Effector memory CD4-positive, alpha-beta T cell (primary cell): ENCODE results near the gene WDR81.
A peak's percentile ranks its signal among the peaks of the same experiment; 100 is the strongest.
"Not testable (repeated sequence)": the region's sequence is repeated elsewhere in the genome, so short reads cannot be mapped to it uniquely, and the experiment has no call there.

ENCODE experiments used
- DNase-seq, 3 donors: peaks; one replicate each; pipeline ENCODE4 v3.0.0-alpha.2; 2020
- H3K27ac ChIP-seq: 2 replicates; pipeline ENCODE4 v1.7.0; 2013; ENCODE audit warnings: mild to moderate bottlenecking, low read length, moderate library complexity; ENCODE audit not compliant: insufficient read depth, poor library complexity, severe bottlenecking
- H3K27me3 ChIP-seq: replicated peaks from 2 replicates; pipeline ENCODE4 v1.7.0; 2013; ENCODE audit warnings: mild to moderate bottlenecking, low read length; ENCODE audit not compliant: insufficient read depth, control insufficient read depth, poor library complexity, severe bottlenecking
- H3K36me3 ChIP-seq: 2 replicates; pipeline ENCODE4 v1.7.0; 2013; ENCODE audit warnings: mild to moderate bottlenecking, low read length, moderate library complexity; ENCODE audit not compliant: control insufficient read depth, insufficient read depth
- H3K4me1 ChIP-seq: 2 replicates; pipeline ENCODE4 v1.7.0; 2013; ENCODE audit warnings: low read length, mild to moderate bottlenecking; ENCODE audit not compliant: control insufficient read depth, insufficient read depth, poor library complexity, severe bottlenecking
- H3K4me3 ChIP-seq: 2 replicates; pipeline ENCODE4 v1.7.0; 2013; ENCODE audit warnings: low read length, low read depth, mild to moderate bottlenecking; ENCODE audit not compliant: insufficient read depth, poor library complexity, severe bottlenecking
- H3K9me3 ChIP-seq: 2 replicates; pipeline ENCODE4 v1.7.0; 2013; ENCODE audit warnings: mild to moderate bottlenecking, low read length, moderate library complexity; ENCODE audit not compliant: control insufficient read depth

Gene WDR81

GRCh38 chr17:1699891-1700290 is 24.6 kb upstream of the WDR81 start:
- H3K4me1 ChIP-seq, H3K4me3 ChIP-seq, H3K36me3 ChIP-seq, H3K27me3 ChIP-seq, H3K27ac ChIP-seq, DNase-seq, H3K9me3 ChIP-seq: not testable (repeated sequence)

- no peak for DNase-seq
- Histone ChIP-seq H3K27ac (no peak overlapping the region), H3K9me3 (no peaks in the 10 kb centered on the region), H3K4me3 (no peak overlapping the region), H3K27me3 (no peaks in the 10 kb centered on the region), H3K36me3 (no peaks in the 10 kb centered on the region), H3K4me1 (peaks cover 5% of the 10 kb centered on the region)
These were observed 21.4 kb upstream of the WDR81 start for GRCh38 chr17:1703063-1703462.

- H3K27ac ChIP-seq, result no peak overlapping the region
- no peaks in the 10 kb centered on the region for H3K36me3 ChIP-seq
- peaks cover 5% of the 10 kb centered on the region for H3K4me1 ChIP-seq
- H3K9me3 ChIP-seq, result no peaks in the 10 kb centered on the region
- no peak for DNase-seq
- no peak overlapping the region for H3K4me3 ChIP-seq
- H3K27me3 ChIP-seq, result no peaks in the 10 kb centered on the region
These were observed 19.5 kb upstream of the WDR81 start for GRCh38 chr17:1705004-1705403.

GRCh38 chr17:1707107-1707506 is 17.4 kb upstream of the WDR81 start:
- Histone ChIP-seq H3K9me3 (no peaks in the 10 kb centered on the region), H3K4me1 (peaks cover 15% of the 10 kb centered on the region), H3K36me3 (no peaks in the 10 kb centered on the region), H3K27ac (peak overlapping the region; percentile 29), H3K27me3 (no peaks in the 10 kb centered on the region), H3K4me3 (no peak overlapping the region)
- DNase-seq, result peak in 2 of 3 donors; percentile 35 to 52

GRCh38 chr17:1708791-1709346 is 15.6 kb upstream of the WDR81 start:
- H3K27ac ChIP-seq, H3K27me3 ChIP-seq, H3K36me3 ChIP-seq, H3K9me3 ChIP-seq, H3K4me3 ChIP-seq, DNase-seq: not testable (repeated sequence)
- peaks cover 15% of the 10 kb centered on the region for H3K4me1 ChIP-seq

- H3K27me3 ChIP-seq, result no peaks in the 10 kb centered on the region
- no peak overlapping the region for H3K27ac ChIP-seq
- DNase-seq, result no peak
- H3K4me3 ChIP-seq, result peak overlapping the region; percentile 74
- no peaks in the 10 kb centered on the region for H3K36me3 ChIP-seq
- H3K9me3 ChIP-seq, result no peaks in the 10 kb centered on the region
- H3K4me1 ChIP-seq, result peaks cover 15% of the 10 kb centered on the region
These were observed 15.0 kb upstream of the WDR81 start for GRCh38 chr17:1709403-1709951.

- Histone ChIP-seq H3K4me1 (peaks cover 21% of the 10 kb centered on the region), H3K27ac (peak within 1 kb of the TSS; percentile 34), H3K36me3 (no peaks in the 10 kb centered on the region), H3K4me3 (peak within 1 kb of the TSS; percentile 74), H3K9me3 (no peaks in the 10 kb centered on the region), H3K27me3 (no peaks in the 10 kb centered on the region)
- no peak for DNase-seq
These were observed 14.3 kb upstream of the WDR81 start, which contains the start of gene TLCD2 for GRCh38 chr17:1709971-1710806. Gene TLCD2, minus strand, starts transcription at chr17:1710377. Its CDS starts 135 bp downstream, at chr17:1710242.

- Histone ChIP-seq H3K36me3 (no peaks in the 10 kb centered on the region), H3K4me1 (peaks cover 27% of the 10 kb centered on the region), H3K27ac (no peak overlapping the region), H3K9me3 (no peaks in the 10 kb centered on the region), H3K27me3 (no peaks in the 10 kb centered on the region), H3K4me3 (peak overlapping the region; percentile 74)
- DNase-seq, result no peak
These were observed 13.5 kb upstream of the WDR81 start for GRCh38 chr17:1710807-1711553.

- Histone ChIP-seq H3K36me3 (no peaks in the 10 kb centered on the region), H3K4me3 (no peak overlapping the region), H3K27ac (no peak overlapping the region), H3K27me3 (no peaks in the 10 kb centered on the region), H3K4me1 (peaks cover 30% of the 10 kb centered on the region), H3K9me3 (no peaks in the 10 kb centered on the region)
- DNase-seq, result no peak
These were observed 12.7 kb upstream of the WDR81 start for GRCh38 chr17:1711804-1712203.
